Gastroesophageal sphincter (tissue), 3 donors: ENCODE results near the gene NAIF1.

Experiments used
- CTCF ChIP-seq, 4 experiments: fragments of 200-600 bp in 2 of 4; fragments of 450-650 bp in 2 of 4; sonication (generic) in 1 of 4; IDR thresholded peaks; one replicate each; pipeline ENCODE4 v1.5.1; 2017 to 2019; ENCODE audit warnings: antibody characterized with exemption in 4 of 4, mild to moderate bottlenecking in 2 of 4, moderate library complexity in 2 of 4
- POLR2A ChIP-seq, 2 donors: fragments of 450-650 bp; IDR thresholded peaks; one replicate each; pipeline ENCODE4 v1.6.1; 2017; ENCODE audit warnings: antibody characterized with exemption in 2 of 2, mild to moderate bottlenecking in 2 of 2, moderate library complexity in 1 of 2

- TF ChIP-seq CTCF (IDR thresholded peaks at IDR 0.05) (no peak), POLR2A (IDR thresholded peaks at IDR 0.05) (no peak)
These were observed 46.0 kb downstream of the NAIF1 start for GRCh38 chr9:128021098-128021497.
